ENCODE results near the gene P2RX7. TPM values are rescaled to one million over a fixed set of nuclear protein-coding genes. Genes with fewer than 3 reads are reported as not detected.

The P2RX7 gene
- total and polyA plus RNA-seq, 9 of the 15 experiments (the other 6 are each of a cell fraction or from before 2014, with no cell fraction given), result 0.04 to 0.65 (median 0.30) TPM

DNA sequence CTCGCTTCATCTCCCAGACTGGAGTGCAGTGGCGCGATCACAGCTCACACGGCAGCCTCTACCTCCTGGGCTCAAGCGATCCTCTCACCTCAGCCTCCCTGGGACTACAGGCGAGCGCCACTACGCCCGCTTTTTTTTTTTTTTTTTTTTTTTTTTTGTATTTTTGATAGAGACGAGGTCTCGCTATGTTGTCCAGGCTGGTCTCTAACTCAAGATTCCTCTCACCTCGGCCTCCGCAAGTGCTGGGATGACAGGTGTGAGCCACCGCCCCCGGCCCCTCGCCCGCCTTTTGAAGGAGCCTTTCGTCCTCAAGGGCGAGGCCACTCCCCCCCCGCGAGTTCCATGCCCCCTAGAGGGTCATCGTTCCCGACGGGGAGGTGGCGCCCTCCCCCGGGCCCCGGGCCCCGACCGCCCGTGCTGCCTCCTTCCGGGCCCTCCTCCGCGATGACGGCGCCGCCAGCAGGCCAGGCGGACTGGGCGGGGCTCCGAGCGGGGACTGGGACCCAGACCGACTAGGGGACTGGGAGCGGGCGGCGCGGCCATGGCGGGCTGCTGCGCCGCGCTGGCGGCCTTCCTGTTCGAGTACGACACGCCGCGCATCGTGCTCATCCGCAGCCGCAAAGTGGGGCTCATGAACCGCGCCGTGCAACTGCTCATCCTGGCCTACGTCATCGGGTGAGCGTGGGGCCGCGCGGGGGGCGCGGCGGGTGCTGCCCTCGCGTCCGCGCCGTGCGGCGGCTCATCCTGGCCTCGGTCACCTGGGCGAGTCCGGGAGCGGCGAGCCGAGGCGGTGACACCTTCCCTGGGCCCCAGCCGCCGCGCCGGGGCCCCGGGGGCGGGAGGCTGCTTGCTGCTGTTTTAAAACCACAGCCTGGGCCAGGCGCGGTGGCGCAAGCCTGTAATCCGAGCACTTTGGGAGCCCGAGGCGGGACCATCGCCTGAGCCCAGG, 77.2 kb downstream of the P2RX7 start, which contains the start of gene P2RX4 (continued):
- TF ChIP-seq TEAD2 (tag; IDR thresholded peaks at IDR 0.05), result no peak
- no peak for TF ChIP-seq KDM2B (CRISPR knock-in tag; IDR thresholded peaks at IDR 0.05)
- no peak for TF ChIP-seq ZNF3 (CRISPR knock-in tag; IDR thresholded peaks at IDR 0.05)
- TF ChIP-seq NR2C1 (IDR thresholded peaks at IDR 0.05), result no peak
- TF ChIP-seq NR2C1 (tag; IDR thresholded peaks at IDR 0.05), result peak; percentile 63; the same call in 1 of the 2 replicates
- TF ChIP-seq, protein P1, sequence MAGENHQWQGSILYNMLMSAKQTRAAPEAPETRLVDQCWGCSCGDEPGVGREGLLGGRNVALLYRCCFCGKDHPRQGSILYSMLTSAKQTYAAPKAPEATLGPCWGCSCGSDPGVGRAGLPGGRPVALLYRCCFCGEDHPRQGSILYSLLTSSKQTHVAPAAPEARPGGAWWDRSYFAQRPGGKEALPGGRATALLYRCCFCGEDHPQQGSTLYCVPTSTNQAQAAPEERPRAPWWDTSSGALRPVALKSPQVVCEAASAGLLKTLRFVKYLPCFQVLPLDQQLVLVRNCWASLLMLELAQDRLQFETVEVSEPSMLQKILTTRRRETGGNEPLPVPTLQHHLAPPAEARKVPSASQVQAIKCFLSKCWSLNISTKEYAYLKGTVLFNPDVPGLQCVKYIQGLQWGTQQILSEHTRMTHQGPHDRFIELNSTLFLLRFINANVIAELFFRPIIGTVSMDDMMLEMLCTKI (IDR thresholded peaks at IDR 0.05; ENCODE audit: partially characterized antibody), result no peak
- TF ChIP-seq, protein P2, sequence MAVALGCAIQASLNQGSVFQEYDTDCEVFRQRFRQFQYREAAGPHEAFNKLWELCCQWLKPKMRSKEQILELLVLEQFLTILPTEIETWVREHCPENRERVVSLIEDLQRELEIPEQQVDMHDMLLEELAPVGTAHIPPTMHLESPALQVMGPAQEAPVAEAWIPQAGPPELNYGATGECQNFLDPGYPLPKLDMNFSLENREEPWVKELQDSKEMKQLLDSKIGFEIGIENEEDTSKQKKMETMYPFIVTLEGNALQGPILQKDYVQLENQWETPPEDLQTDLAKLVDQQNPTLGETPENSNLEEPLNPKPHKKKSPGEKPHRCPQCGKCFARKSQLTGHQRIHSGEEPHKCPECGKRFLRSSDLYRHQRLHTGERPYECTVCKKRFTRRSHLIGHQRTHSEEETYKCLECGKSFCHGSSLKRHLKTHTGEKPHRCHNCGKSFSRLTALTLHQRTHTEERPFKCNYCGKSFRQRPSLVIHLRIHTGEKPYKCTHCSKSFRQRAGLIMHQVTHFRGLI (CRISPR knock-in tag; IDR thresholded peaks at IDR 0.05), result no peak
- TF ChIP-seq ZNF695 (CRISPR knock-in tag; IDR thresholded peaks at IDR 0.05), result no peak
- TF ChIP-seq ZNF347 (CRISPR knock-in tag; IDR thresholded peaks at IDR 0.05; ENCODE audit: low read depth), result no peak
- TF ChIP-seq E2F3 (CRISPR knock-in tag; IDR thresholded peaks at IDR 0.05), result peak; percentile 77; the same call in 1 of the 2 replicates
- TF ChIP-seq, protein P3, sequence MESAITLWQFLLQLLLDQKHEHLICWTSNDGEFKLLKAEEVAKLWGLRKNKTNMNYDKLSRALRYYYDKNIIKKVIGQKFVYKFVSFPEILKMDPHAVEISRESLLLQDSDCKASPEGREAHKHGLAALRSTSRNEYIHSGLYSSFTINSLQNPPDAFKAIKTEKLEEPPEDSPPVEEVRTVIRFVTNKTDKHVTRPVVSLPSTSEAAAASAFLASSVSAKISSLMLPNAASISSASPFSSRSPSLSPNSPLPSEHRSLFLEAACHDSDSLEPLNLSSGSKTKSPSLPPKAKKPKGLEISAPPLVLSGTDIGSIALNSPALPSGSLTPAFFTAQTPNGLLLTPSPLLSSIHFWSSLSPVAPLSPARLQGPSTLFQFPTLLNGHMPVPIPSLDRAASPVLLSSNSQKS (CRISPR knock-in tag; IDR thresholded peaks at IDR 0.05), result no peak
- TF ChIP-seq SMARCC2 (IDR thresholded peaks at IDR 0.05; ENCODE audit: low read depth), result no peak; the same call in 1 of the 2 replicates
- TF ChIP-seq, protein P4, sequence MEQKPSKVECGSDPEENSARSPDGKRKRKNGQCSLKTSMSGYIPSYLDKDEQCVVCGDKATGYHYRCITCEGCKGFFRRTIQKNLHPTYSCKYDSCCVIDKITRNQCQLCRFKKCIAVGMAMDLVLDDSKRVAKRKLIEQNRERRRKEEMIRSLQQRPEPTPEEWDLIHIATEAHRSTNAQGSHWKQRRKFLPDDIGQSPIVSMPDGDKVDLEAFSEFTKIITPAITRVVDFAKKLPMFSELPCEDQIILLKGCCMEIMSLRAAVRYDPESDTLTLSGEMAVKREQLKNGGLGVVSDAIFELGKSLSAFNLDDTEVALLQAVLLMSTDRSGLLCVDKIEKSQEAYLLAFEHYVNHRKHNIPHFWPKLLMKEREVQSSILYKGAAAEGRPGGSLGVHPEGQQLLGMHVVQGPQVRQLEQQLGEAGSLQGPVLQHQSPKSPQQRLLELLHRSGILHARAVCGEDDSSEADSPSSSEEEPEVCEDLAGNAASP (IDR thresholded peaks at IDR 0.05), result no peak
- TF ChIP-seq TEAD1 (CRISPR knock-in tag; IDR thresholded peaks at IDR 0.05), result peak in 1 of 2 experiments; percentile 66; a peak in 1 of 4 replicates
- TF ChIP-seq, protein P5, sequence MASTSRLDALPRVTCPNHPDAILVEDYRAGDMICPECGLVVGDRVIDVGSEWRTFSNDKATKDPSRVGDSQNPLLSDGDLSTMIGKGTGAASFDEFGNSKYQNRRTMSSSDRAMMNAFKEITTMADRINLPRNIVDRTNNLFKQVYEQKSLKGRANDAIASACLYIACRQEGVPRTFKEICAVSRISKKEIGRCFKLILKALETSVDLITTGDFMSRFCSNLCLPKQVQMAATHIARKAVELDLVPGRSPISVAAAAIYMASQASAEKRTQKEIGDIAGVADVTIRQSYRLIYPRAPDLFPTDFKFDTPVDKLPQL (IDR thresholded peaks at IDR 0.05; ENCODE audit: extremely low read depth, insufficient read length), result no peak
- 0 out of 2 replicates have a peak, but pooled peaks have one; percentile 85 for TF ChIP-seq FOXP1 (CRISPR knock-in tag; IDR thresholded peaks at IDR 0.05)
- no peak for TF ChIP-seq NCOA1 (IDR thresholded peaks at IDR 0.05; ENCODE audit: low read depth)
- TF ChIP-seq, protein P6, sequence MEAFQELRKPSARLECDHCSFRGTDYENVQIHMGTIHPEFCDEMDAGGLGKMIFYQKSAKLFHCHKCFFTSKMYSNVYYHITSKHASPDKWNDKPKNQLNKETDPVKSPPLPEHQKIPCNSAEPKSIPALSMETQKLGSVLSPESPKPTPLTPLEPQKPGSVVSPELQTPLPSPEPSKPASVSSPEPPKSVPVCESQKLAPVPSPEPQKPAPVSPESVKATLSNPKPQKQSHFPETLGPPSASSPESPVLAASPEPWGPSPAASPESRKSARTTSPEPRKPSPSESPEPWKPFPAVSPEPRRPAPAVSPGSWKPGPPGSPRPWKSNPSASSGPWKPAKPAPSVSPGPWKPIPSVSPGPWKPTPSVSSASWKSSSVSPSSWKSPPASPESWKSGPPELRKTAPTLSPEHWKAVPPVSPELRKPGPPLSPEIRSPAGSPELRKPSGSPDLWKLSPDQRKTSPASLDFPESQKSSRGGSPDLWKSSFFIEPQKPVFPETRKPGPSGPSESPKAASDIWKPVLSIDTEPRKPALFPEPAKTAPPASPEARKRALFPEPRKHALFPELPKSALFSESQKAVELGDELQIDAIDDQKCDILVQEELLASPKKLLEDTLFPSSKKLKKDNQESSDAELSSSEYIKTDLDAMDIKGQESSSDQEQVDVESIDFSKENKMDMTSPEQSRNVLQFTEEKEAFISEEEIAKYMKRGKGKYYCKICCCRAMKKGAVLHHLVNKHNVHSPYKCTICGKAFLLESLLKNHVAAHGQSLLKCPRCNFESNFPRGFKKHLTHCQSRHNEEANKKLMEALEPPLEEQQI (IDR thresholded peaks at IDR 0.05), result no peak
- peak; percentile 54; the same call in 1 of the 2 replicates for TF ChIP-seq NCOR1 (IDR thresholded peaks at IDR 0.05)
